Transverse colon (tissue), 4 donors: ENCODE data around the gene ZNF521. TPM values are rescaled to one million over a fixed set of nuclear protein-coding genes. Genes with fewer than 3 reads are reported as not detected.

Source experiments
- DNase-seq: peaks from one replicate; pipeline ENCODE4 v3.0.0-alpha.2; 2019
- H3K27ac ChIP-seq, 4 donors: fragments of 200-600 bp; sonication (generic); 2 replicates each; pipeline ENCODE4 v1.5.1; 2016 to 2018; ENCODE audit warnings: inconsistent platforms in 4 of 4
- H3K27me3 ChIP-seq: fragments of 200-600 bp; sonication (generic); 2 replicates; pipeline ENCODE4 v1.5.1; 2017; ENCODE audit warnings: inconsistent platforms
- H3K36me3 ChIP-seq, 4 donors: fragments of 200-600 bp; sonication (generic); 2 replicates each; pipeline ENCODE4 v1.5.1; 2017 to 2019; ENCODE audit warnings: inconsistent platforms in 4 of 4
- H3K4me1 ChIP-seq, 4 donors: fragments of 200-600 bp; sonication (generic); 2 replicates each; pipeline ENCODE4 v1.5.1; 2017 to 2020; ENCODE audit warnings: inconsistent platforms in 4 of 4
- H3K4me3 ChIP-seq, 4 donors: fragments of 200-600 bp; sonication (generic); 1 replicate in 1 of 4; 2 replicates in 3 of 4; pipeline versions ENCODE4 v1.5.1 to v1.6.1; 2017 to 2019; ENCODE audit warnings: inconsistent platforms in 4 of 4
- H3K9me3 ChIP-seq, 2 donors: fragments of 200-600 bp; sonication (generic); 2 replicates each; pipeline ENCODE4 v1.5.1; 2017 to 2019; ENCODE audit warnings: inconsistent platforms in 2 of 2
- CTCF ChIP-seq, 5 experiments: fragments of 200-600 bp in 3 of 5; fragments of 450-650 bp in 2 of 5; sonication (generic) in 3 of 5; IDR thresholded peaks; 1 replicate in 2 of 5; 2 replicates in 3 of 5; pipeline ENCODE4 v1.5.1; 2016 to 2017; ENCODE audit warnings: antibody characterized with exemption in 5 of 5, inconsistent platforms in 3 of 5, mild to moderate bottlenecking in 2 of 5, moderate library complexity in 1 of 5
- EP300 ChIP-seq: sonication (generic); formaldehyde crosslinking; IDR thresholded peaks from one replicate; pipeline ENCODE4 v1.6.1; 2017; ENCODE audit warnings: antibody characterized with exemption, low read depth
- POLR2A ChIP-seq: fragments of 450-650 bp; IDR thresholded peaks from one replicate; pipeline ENCODE4 v1.6.1; 2016; ENCODE audit warnings: antibody characterized with exemption, mild to moderate bottlenecking, moderate library complexity
- POLR2AphosphoS5 ChIP-seq, 3 donors: sonication (generic); formaldehyde crosslinking; IDR thresholded peaks; one replicate each; pipeline ENCODE4 v1.6.1; 2016; ENCODE audit warnings: antibody characterized with exemption in 3 of 3
- WGBS, 2 donors: methylation state at CpG; one replicate each; pipeline ENCODE4 v1.1.5; 2018; ENCODE audit warnings: low coverage in 1 of 2; 5-methylcytosine and 5-hydroxymethylcytosine counted together
- in situ Hi-C, 4 donors: fragments of 200-750 bp; cut with MboI; loops; one replicate each; pipeline versions ENCODE4 v1.15.0 to v1.15.1; 2017; ENCODE audit warnings: low sequenced_read_pairs in 3 of 4, low pct_ligation_motif_present in 1 of 4, low pct_unique_long_range_greater_than_20kb in 1 of 4
- intact Hi-C: fragments of 100-400 bp; cut with DNase I; formaldehyde crosslinking; loops from one replicate; pipeline ENCODE4 v1.15.1; 2023; ENCODE audit warnings: low total_unique reads
- total RNA-seq, 4 donors: library from RNA; depleted of rRNA; stranded (reverse); fragments of >200 nt; gene quantifications; one replicate each; pipeline ENCODE4 v1.1.0, GENCODE V29; 2016

Gene ZNF521
- total RNA-seq, 4 donors from 2014 or later: 6.4 to 29.5 (median 9.0) TPM

- Histone ChIP-seq H3K27ac (no peak overlapping the region), H3K36me3 (no peaks in the 10 kb centered on the region), H3K4me3 (no peak overlapping the region), H3K27me3 (no peaks in the 10 kb centered on the region), H3K4me1 (peaks cover 0 to 6% (median 2%) of the 10 kb centered on the region in 4 donors), H3K9me3 (no peaks in the 10 kb centered on the region)
- in situ Hi-C loops (no loop called here), intact Hi-C loops (no loop called here)
- 85 to 90% methylated on average over 11 to 12 of the region's 12 CpGs for WGBS, 2 donors
- no peak for TF ChIP-seq POLR2AphosphoS5 (IDR thresholded peaks at IDR 0.05)
- no peak for TF ChIP-seq CTCF (IDR thresholded peaks at IDR 0.05)
- no peak for TF ChIP-seq POLR2A
- no peak for TF ChIP-seq EP300
- no peak for DNase-seq
These were observed 126.8 kb downstream of the ZNF521 start for GRCh38 chr18:25225151-25225550.

GRCh38 chr18:25223899-25224886 lies 127.8 kb downstream of the ZNF521 start:
- H3K4me3 ChIP-seq: no peak overlapping the region
- H3K27me3 ChIP-seq: no peaks in the 10 kb centered on the region
- intact Hi-C loops: no loop called here
- H3K4me1 ChIP-seq: no peaks in the 10 kb centered on the region
- no peak for DNase-seq
- no peaks in the 10 kb centered on the region for H3K9me3 ChIP-seq
- TF ChIP-seq EP300: no peak
- no peak for TF ChIP-seq POLR2AphosphoS5 (IDR thresholded peaks at IDR 0.05)
- TF ChIP-seq CTCF (IDR thresholded peaks at IDR 0.05): no peak
- TF ChIP-seq POLR2A: no peak
- WGBS, 2 donors: 86 to 100% methylated on average over 2 to 23 of the region's 23 CpGs
- H3K27ac ChIP-seq: no peak overlapping the region
- in situ Hi-C loops: no loop called here
- H3K36me3 ChIP-seq: no peaks in the 10 kb centered on the region

- Histone ChIP-seq H3K9me3 (no peaks in the 10 kb centered on the region), H3K27ac (no peak overlapping the region), H3K4me3 (no peak overlapping the region), H3K27me3 (no peaks in the 10 kb centered on the region), H3K36me3 (no peaks in the 10 kb centered on the region), H3K4me1 (no peaks in the 10 kb centered on the region)
- WGBS, 2 donors: 74% methylated on average over 2 of the region's 2 CpGs; no CpG with 5 or more reads in 1 of the 2 donors
- in situ Hi-C loops (no loop called here), intact Hi-C loops (no loop called here)
- DNase-seq: no peak
- TF ChIP-seq POLR2AphosphoS5 (IDR thresholded peaks at IDR 0.05) (no peak), CTCF (IDR thresholded peaks at IDR 0.05) (no peak), POLR2A (no peak), EP300 (no peak)
These were observed 128.8 kb downstream of the ZNF521 start for GRCh38 chr18:25223211-25223610.

GRCh38 chr18:25222648-25223047 lies 129.3 kb downstream of the ZNF521 start:
- WGBS, 2 donors: 85 to 91% methylated on average over 4 of the region's 4 CpGs

More at GRCh38 chr18:25222648-25223047, 129.3 kb downstream of the ZNF521 start:
- no peak overlapping the region for H3K27ac ChIP-seq
- intact Hi-C loops (no loop called here), in situ Hi-C loops (no loop called here)
- no peaks in the 10 kb centered on the region for H3K9me3 ChIP-seq
- H3K4me3 ChIP-seq: no peak overlapping the region
- H3K36me3 ChIP-seq: no peaks in the 10 kb centered on the region
- TF ChIP-seq CTCF (IDR thresholded peaks at IDR 0.05): no peak
- no peak for TF ChIP-seq EP300
- TF ChIP-seq POLR2A: no peak
- TF ChIP-seq POLR2AphosphoS5 (IDR thresholded peaks at IDR 0.05): no peak
- no peaks in the 10 kb centered on the region for H3K4me1 ChIP-seq
- H3K27me3 ChIP-seq: no peaks in the 10 kb centered on the region
- DNase-seq: no peak
